ENCODE measurements around the gene KRTAP4-9. TPM values are rescaled to one million over a fixed set of nuclear protein-coding genes. Genes with fewer than 3 reads are reported as not detected.

Gene KRTAP4-9
- total and polyA plus RNA-seq, 9 of the 15 experiments (the other 6 are each of a cell fraction or from before 2014, with no cell fraction given) = not detected

DNA sequence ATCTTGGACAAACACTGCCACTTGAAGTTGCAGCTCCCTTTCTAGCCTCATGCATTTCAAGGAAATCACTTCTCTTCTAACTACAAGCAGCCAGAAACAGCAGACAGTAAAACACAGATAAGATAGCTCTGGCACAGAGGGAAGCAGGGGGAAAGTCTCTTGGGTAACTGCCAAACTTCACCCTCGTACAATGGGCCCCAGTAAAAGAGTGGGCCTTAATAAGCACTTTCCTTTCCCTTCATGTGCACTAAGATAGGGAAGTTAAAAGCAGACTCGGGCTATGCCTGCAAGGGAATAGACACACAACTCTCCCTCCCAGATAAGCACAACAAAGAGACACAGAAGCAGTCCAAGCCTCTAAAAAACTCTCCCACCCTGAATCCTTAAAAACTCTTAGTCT lies 48.7 kb downstream of the KRTAP4-9 start:
- no TSS peak for BruUV-seq (replicated peaks)
- CTCF ChIA-PET (ENCODE audit: low intra/inter-chr PET ratio) = no interaction called here
- TF ChIP-seq, protein P1, sequence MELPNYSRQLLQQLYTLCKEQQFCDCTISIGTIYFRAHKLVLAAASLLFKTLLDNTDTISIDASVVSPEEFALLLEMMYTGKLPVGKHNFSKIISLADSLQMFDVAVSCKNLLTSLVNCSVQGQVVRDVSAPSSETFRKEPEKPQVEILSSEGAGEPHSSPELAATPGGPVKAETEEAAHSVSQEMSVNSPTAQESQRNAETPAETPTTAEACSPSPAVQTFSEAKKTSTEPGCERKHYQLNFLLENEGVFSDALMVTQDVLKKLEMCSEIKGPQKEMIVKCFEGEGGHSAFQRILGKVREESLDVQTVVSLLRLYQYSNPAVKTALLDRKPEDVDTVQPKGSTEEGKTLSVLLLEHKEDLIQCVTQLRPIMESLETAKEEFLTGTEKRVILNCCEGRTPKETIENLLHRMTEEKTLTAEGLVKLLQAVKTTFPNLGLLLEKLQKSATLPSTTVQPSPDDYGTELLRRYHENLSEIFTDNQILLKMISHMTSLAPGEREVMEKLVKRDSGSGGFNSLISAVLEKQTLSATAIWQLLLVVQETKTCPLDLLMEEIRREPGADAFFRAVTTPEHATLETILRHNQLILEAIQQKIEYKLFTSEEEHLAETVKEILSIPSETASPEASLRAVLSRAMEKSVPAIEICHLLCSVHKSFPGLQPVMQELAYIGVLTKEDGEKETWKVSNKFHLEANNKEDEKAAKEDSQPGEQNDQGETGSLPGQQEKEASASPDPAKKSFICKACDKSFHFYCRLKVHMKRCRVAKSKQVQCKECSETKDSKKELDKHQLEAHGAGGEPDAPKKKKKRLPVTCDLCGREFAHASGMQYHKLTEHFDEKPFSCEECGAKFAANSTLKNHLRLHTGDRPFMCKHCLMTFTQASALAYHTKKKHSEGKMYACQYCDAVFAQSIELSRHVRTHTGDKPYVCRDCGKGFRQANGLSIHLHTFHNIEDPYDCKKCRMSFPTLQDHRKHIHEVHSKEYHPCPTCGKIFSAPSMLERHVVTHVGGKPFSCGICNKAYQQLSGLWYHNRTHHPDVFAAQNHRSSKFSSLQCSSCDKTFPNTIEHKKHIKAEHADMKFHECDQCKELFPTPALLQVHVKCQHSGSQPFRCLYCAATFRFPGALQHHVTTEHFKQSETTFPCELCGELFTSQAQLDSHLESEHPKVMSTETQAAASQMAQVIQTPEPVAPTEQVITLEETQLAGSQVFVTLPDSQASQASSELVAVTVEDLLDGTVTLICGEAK (IDR thresholded peaks at IDR 0.05) = no peak
- TF ChIP-seq, protein P1 (CRISPR knock-in tag; IDR thresholded peaks at IDR 0.05) = no peak
- no peak for TF ChIP-seq ZFP30 (CRISPR knock-in tag; IDR thresholded peaks at IDR 0.05; ENCODE audit: borderline replicate concordance)
- TF ChIP-seq, protein P2, sequence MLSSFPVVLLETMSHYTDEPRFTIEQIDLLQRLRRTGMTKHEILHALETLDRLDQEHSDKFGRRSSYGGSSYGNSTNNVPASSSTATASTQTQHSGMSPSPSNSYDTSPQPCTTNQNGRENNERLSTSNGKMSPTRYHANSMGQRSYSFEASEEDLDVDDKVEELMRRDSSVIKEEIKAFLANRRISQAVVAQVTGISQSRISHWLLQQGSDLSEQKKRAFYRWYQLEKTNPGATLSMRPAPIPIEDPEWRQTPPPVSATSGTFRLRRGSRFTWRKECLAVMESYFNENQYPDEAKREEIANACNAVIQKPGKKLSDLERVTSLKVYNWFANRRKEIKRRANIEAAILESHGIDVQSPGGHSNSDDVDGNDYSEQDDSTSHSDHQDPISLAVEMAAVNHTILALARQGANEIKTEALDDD (IDR thresholded peaks at IDR 0.05) = no peak
- no peak for TF ChIP-seq ZNF561 (CRISPR knock-in tag; conservative IDR thresholded peaks at IDR 0.05)
- TF ChIP-seq ZKSCAN3 (CRISPR knock-in tag; IDR thresholded peaks at IDR 0.05) = no peak
- TF ChIP-seq ZC3H4 (CRISPR knock-in tag; IDR thresholded peaks at IDR 0.05; ENCODE audit: borderline replicate concordance) = no peak
- TF ChIP-seq HNRNPH1 (optimal IDR thresholded peaks at IDR 0.05; ENCODE audit: low read depth, low read length) = no peak
- TF ChIP-seq NCOA2 (IDR thresholded peaks at IDR 0.05; ENCODE audit: partially characterized antibody in 2 of 2) = no peak
- no peak for TF ChIP-seq HDGF (IDR thresholded peaks at IDR 0.05)
- no peak for TF ChIP-seq ZNF408 (CRISPR knock-in tag; IDR thresholded peaks at IDR 0.05; ENCODE audit: low read depth)
- TF ChIP-seq, protein P3, sequence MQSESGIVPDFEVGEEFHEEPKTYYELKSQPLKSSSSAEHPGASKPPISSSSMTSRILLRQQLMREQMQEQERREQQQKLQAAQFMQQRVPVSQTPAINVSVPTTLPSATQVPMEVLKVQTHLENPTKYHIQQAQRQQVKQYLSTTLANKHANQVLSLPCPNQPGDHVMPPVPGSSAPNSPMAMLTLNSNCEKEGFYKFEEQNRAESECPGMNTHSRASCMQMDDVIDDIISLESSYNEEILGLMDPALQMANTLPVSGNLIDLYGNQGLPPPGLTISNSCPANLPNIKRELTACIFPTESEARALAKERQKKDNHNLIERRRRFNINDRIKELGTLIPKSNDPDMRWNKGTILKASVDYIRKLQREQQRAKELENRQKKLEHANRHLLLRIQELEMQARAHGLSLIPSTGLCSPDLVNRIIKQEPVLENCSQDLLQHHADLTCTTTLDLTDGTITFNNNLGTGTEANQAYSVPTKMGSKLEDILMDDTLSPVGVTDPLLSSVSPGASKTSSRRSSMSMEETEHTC (IDR thresholded peaks at IDR 0.05) = no peak

More for the DNA sequence above, 48.7 kb downstream of the KRTAP4-9 start:
- intact Hi-C loops (cut with micrococcal nuclease) (no loop called here), in situ Hi-C loops (cut with MboI) (no loop called here)
- no peak for ATAC-seq
- Histone ChIP-seq H3K4me1 (replicated peaks in 1 of 2; ENCODE audit: control insufficient read depth in 2 of 2, insufficient read depth in 2 of 2, low read length in 2 of 2) (no peaks in the 10 kb centered on the region), H3K4me3 (no peak overlapping the region), H2AFZ (ENCODE audit: low read depth, low read length) (no peak overlapping the region), H3K27me3 (ENCODE audit: control insufficient read depth in 2 of 2, insufficient read depth in 2 of 2, low read length in 2 of 2) (no peaks in the 10 kb centered on the region; a peak in 1 of 5 replicates), H3K4me2 (ENCODE audit: insufficient read depth, low read length) (no peak overlapping the region), H3K9ac (ENCODE audit: insufficient read depth in 1 of 2, low read depth in 2 of 2, low read length in 2 of 2) (no peak overlapping the region), H3K27ac (ENCODE audit: extremely low read depth, low read depth, low read length) (no peak overlapping the region), H3K36me3 (ENCODE audit: control insufficient read depth, insufficient read depth, low read length) (no peaks in the 10 kb centered on the region), H3K9me1 (ENCODE audit: control insufficient read depth, insufficient read depth, low read length) (no peaks in the 10 kb centered on the region), H3K9me3 (replicated peaks; ENCODE audit: control insufficient read depth, insufficient read depth, low read depth, low read length) (no peaks in the 10 kb centered on the region), H3K79me2 (ENCODE audit: control insufficient read depth, insufficient read depth, low read length) (no peaks in the 10 kb centered on the region), H4K20me1 (replicated peaks; ENCODE audit: control insufficient read depth, insufficient read depth, low read length) (no peaks in the 10 kb centered on the region)
- FAIRE-seq = peak; percentile 11
- POLR2A ChIA-PET = no interaction called here
- DNase-seq (ENCODE audit: extremely low read depth in 1 of 4, low spot score in 3 of 4) = peak in 1 of 4 experiments; percentile 11
- WGBS (ENCODE audit: insufficient coverage, low coverage, missing lambda C conversion rate) = 0% methylated on average over 2 of the region's 2 CpGs
